HL-60 (cell line): ENCODE results near the gene ZNF513.
A peak's percentile ranks its signal among the peaks of the same experiment; 100 is the strongest.

Source experiments
- DNase-seq, 2 experiments: peaks; one replicate each; pipeline ENCODE4 v3.0.0-alpha.2; 2010 to 2020; ENCODE audit warnings: low read depth in 1 of 2, low spot score in 1 of 2
- H3K27ac ChIP-seq: fragments of 250-450 bp; sonication (Bioruptor Pico); replicated peaks from 2 replicates; pipeline ENCODE4 v1.5.1; 2020; ENCODE audit warnings: mild to moderate bottlenecking, moderate library complexity
- H3K27me3 ChIP-seq: fragments of 250-450 bp; sonication (Bioruptor Pico); 2 replicates; pipeline ENCODE4 v1.5.1; 2021; ENCODE audit warnings: mild to moderate bottlenecking, moderate library complexity; ENCODE audit not compliant: insufficient read depth, poor library complexity, severe bottlenecking
- H3K4me3 ChIP-seq: replicated peaks from 2 replicates; pipeline ENCODE4 v1.5.1; 2011; ENCODE audit warnings: mild to moderate bottlenecking, control low read depth, low read length; ENCODE audit not compliant: insufficient read depth
- GABPA ChIP-seq: IDR thresholded peaks from 2 replicates; pipeline ENCODE4 v1.6.1; 2012; ENCODE audit warnings: low read depth
- POLR2AphosphoS5 ChIP-seq: IDR thresholded peaks from 2 replicates; pipeline ENCODE4 v1.6.1; 2012; ENCODE audit warnings: low read depth
- SPI1 ChIP-seq: IDR thresholded peaks from 2 replicates; pipeline ENCODE4 v1.6.1; 2012; ENCODE audit warnings: low read depth, mild to moderate bottlenecking, borderline replicate concordance
- TF ChIP-seq, protein P1 (sequence below): IDR thresholded peaks from one replicate; pipeline ENCODE4 v1.5.1; 2011; ENCODE audit warnings: low read length, control low read depth, inconsistent platforms; ENCODE audit not compliant: insufficient read depth
- TF ChIP-seq, protein P2 (sequence below): IDR thresholded peaks from 2 replicates; pipeline ENCODE4 v1.6.1; 2012; ENCODE audit warnings: low read depth; ENCODE audit not compliant: insufficient replicate concordance

The ZNF513 gene

GRCh38 chr2:27409321-27410073, 29.0 kb upstream of the ZNF513 start, which contains the start of gene PPM1G:
Gene PPM1G, minus strand, starts transcription at chr2:27409591. Its CDS starts 169 bp downstream, at chr2:27409422.
- TF ChIP-seq, protein P1, sequence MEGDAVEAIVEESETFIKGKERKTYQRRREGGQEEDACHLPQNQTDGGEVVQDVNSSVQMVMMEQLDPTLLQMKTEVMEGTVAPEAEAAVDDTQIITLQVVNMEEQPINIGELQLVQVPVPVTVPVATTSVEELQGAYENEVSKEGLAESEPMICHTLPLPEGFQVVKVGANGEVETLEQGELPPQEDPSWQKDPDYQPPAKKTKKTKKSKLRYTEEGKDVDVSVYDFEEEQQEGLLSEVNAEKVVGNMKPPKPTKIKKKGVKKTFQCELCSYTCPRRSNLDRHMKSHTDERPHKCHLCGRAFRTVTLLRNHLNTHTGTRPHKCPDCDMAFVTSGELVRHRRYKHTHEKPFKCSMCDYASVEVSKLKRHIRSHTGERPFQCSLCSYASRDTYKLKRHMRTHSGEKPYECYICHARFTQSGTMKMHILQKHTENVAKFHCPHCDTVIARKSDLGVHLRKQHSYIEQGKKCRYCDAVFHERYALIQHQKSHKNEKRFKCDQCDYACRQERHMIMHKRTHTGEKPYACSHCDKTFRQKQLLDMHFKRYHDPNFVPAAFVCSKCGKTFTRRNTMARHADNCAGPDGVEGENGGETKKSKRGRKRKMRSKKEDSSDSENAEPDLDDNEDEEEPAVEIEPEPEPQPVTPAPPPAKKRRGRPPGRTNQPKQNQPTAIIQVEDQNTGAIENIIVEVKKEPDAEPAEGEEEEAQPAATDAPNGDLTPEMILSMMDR = no peak
- TF ChIP-seq, protein P2, sequence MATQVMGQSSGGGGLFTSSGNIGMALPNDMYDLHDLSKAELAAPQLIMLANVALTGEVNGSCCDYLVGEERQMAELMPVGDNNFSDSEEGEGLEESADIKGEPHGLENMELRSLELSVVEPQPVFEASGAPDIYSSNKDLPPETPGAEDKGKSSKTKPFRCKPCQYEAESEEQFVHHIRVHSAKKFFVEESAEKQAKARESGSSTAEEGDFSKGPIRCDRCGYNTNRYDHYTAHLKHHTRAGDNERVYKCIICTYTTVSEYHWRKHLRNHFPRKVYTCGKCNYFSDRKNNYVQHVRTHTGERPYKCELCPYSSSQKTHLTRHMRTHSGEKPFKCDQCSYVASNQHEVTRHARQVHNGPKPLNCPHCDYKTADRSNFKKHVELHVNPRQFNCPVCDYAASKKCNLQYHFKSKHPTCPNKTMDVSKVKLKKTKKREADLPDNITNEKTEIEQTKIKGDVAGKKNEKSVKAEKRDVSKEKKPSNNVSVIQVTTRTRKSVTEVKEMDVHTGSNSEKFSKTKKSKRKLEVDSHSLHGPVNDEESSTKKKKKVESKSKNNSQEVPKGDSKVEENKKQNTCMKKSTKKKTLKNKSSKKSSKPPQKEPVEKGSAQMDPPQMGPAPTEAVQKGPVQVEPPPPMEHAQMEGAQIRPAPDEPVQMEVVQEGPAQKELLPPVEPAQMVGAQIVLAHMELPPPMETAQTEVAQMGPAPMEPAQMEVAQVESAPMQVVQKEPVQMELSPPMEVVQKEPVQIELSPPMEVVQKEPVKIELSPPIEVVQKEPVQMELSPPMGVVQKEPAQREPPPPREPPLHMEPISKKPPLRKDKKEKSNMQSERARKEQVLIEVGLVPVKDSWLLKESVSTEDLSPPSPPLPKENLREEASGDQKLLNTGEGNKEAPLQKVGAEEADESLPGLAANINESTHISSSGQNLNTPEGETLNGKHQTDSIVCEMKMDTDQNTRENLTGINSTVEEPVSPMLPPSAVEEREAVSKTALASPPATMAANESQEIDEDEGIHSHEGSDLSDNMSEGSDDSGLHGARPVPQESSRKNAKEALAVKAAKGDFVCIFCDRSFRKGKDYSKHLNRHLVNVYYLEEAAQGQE = peak; percentile 72
- TF ChIP-seq POLR2AphosphoS5 (peak; percentile 97), SPI1 (peak; percentile 54; the same call in 1 of the 2 replicates), GABPA (peak; percentile 86)
- Histone ChIP-seq H3K27ac (peak within 1 kb of the TSS; percentile 90), H3K27me3 (no peaks in the 10 kb centered on the region), H3K4me3 (peak within 1 kb of the TSS; percentile 95)
- peak; percentile 93 to 95 for DNase-seq

GRCh38 chr2:27408601-27409320, 28.2 kb upstream of the ZNF513 start:
- no peaks in the 10 kb centered on the region for H3K27me3 ChIP-seq
- peak in 1 of 2 experiments; percentile 43 for DNase-seq
- H3K4me3 ChIP-seq = peak overlapping the region; percentile 95
- TF ChIP-seq, protein P2 = no peak
- TF ChIP-seq POLR2AphosphoS5 = no peak
- TF ChIP-seq, protein P1 = no peak
- no peak for TF ChIP-seq SPI1
- TF ChIP-seq GABPA = no peak
- peak overlapping the region; percentile 88 for H3K27ac ChIP-seq

- no peak for TF ChIP-seq POLR2AphosphoS5
- TF ChIP-seq, protein P1 = no peak
- no peak for TF ChIP-seq SPI1
- TF ChIP-seq, protein P2 = no peak
- TF ChIP-seq GABPA = no peak
- Histone ChIP-seq H3K27ac (peak overlapping the region; percentile 88), H3K27me3 (no peaks in the 10 kb centered on the region), H3K4me3 (peak overlapping the region; percentile 95)
- DNase-seq = peak in 1 of 2 experiments; percentile 21
Observed at GRCh38 chr2:27407798-27408491, 27.4 kb upstream of the ZNF513 start.
